ENCODE results near the gene PTPRG. TPM values are rescaled to one million over a fixed set of nuclear protein-coding genes. Genes with fewer than 3 reads are reported as not detected.

PTPRG gene
- total RNA-seq, 1 donor from 2014 or later: 124 TPM

DNA sequence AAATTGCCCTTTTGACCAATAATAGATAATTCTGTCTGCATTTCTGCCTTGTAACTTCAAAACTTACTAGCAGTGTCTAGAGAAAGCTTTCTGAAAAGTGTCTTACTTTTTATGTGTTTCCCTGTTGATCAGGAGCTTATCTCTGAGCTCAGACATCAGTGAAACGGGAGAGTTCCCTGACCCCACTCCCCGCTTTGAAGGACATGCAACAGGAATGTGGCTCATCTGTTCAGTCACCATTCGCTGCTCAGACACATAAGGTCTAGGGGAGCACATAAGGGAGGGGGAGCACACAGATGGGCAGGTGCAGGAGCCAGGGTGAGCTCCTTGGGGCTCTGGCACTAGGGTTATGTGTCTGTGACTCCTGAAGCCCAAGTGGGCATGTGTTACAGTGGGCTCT lies 607.0 kb downstream of the PTPRG start:
- no peak for DNase-seq (ENCODE audit: low spot score)

DNA sequence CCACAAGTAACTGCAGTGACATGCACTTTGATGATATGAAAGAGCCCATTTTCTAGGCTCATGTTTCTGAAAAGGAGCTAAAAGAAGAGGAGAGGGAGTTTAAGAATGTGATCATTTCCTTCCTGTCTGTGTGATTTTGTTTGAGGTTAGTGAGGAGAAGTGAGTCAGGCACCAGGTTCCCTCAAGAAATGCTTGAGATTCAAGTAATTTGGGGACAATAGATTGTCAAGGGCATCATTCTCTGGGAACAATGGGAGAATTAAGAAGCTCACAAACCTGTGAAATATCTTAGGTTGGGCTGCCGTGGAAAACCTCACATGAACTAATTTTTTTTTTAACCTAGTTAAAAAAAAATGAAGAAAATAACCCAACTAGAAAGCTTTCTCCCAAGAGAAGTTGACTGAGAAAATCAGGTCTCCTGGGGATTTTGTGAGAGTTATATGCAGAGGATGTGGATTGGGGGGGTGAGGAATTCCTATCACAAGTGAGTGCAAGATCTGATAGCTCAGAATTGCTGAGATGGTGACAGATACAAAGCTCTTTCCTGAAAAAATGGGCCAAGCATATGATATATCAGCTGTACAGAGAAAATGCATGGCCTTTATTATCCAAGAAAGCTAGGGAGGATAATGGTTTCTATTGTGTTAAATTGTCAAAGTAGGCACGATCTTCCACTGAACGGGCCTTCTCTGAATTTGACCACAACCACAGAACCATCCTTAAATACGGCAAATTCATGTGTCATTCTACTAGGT lies 608.7 kb downstream of the PTPRG start:
- DNase-seq (ENCODE audit: low spot score): no peak

DNA sequence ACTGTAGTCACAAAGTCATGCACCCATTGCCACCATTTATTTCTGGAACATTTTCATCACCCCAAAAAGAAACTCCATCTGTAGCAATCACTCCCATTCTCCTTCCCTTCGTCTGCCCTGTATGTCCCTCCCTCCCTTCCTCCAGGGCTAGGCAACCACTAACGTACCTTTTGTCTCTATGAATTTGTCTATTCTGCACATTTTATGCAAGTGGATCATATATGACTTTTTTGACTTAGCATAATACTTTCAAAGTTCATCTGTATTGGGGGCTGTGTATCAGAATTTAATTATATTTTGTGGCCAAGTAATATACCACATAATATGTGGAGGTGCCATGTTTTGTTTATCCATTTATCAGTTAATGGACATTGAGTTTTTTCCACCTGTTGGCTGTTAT lies 610.4 kb downstream of the PTPRG start:
- no peak for DNase-seq (ENCODE audit: low spot score)

DNA sequence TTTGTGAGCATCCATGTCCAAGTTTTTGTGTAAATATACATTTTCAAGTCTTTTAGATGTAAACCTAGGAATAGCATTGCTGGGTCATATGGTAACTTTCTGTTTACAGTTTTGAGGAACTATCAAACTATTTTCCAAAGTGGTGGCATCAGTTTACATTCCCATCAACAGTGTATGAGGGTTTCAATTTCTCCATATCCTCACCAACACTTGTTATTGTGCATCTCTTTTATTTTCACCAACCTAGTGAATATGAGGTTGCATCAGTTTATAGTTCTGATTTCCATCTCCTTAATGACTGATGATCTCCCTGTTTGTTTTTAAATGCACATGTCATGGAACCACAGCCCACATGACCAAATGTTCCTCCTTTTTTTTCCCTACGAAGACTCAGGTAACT lies 610.8 kb downstream of the PTPRG start:
- DNase-seq (ENCODE audit: low spot score): no peak

DNA sequence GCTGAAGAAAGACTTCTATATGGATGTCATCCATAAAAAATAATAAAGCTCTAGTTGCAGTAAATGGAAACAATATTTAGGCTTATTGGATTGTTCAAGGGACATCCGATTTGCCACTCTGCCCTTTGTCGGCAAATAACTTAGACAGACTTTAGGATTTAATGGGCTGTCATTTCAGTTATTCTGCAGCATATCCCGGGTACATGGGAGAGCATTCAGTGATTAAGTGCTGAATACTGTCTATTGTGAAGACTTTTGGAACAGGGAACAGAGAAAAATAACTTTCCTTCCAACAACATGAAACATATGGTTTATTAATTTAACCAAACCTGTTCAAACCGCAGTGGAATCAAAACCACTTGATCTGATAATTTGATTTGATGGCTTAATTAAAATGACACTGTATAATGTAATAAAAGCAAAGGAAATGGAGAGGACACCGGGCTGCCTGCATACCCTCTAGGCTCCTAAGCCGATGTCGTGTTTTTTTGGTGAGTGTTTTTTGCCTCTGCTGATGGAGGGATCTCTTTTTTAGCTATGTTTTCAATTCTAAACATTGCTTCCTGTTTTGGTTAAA lies 612.7 kb downstream of the PTPRG start:
- DNase-seq (ENCODE audit: low spot score): no peak

DNA sequence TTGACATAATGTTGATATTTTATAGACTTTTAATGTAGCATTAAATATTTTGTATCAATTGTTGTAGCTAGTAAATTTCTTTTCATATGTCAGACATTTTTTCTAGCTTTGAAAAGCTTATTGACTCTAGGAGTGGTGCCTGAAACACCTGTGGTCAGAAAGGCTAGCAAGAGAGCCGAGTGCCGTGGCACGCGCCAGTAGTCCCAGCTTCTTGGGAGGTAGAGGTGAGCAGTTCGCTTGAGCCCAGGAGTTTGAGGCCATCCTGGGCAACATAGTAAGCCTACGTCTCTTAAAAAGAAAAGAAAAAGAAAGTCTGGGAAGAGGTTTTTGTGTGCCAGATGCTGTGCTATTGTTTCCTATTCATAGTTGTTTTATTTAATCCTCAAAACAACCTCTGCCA lies 613.8 kb downstream of the PTPRG start:
- no peak for DNase-seq (ENCODE audit: low spot score)

DNA sequence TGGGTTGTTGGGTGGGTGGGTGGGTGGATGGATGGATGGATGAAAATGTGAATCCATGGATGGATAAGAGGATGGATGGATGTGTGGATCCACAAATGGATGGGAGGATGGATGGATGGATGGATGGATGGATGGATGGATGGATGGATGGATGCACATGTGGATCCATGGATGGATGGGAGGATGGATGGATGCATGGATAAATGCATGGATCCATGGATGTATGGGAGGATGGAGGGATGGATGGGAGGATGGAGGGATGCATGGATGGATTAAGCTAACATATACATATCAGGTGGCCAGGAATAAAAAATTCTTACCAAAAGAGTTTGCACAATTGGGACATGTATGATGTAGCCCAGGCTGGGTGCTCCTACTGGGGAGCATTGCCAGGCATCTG lies 616.7 kb downstream of the PTPRG start:
- no peak for DNase-seq (ENCODE audit: low spot score)

DNA sequence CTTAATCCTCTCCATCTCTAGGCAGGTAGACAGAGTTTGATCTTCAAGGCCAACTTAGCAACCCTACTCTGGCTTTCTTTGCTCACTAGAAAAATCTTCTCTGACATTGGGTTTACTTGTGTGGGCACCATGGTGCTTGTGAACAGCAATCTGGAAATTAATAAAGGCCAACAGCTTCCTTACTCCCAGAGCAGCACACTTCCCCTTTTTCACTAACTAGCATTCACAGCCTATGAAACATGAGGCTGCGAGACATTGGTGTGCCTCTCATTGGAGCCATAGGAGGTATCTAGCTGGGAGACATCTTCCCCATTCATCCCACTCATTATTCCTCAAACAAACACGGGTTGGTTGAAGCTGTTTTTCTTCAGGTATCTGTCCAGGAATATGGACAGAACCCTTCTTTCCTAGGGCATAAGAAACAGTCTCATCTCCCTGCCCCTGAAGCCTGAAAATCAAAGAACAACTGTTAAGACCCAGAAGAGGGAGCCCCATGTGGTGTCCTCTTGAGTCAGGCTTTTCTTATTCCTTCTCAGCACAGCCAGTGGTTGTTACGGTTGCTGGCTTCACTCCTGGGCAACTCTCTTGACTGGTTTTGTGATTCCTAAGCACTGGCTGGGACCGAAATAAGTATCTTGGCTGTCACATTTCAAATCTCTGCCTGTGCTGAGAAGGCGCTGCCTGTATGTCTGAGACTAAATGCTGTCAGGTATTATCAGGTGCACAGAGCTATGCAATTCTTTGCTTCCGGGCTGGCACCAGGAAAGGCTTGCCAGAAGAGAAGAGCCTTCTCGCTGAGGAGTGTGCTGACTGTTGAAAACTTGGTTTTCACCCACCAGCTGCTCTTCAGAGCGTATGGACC lies 617.6 kb downstream of the PTPRG start:
- DNase-seq (ENCODE audit: low spot score): no peak

DNA sequence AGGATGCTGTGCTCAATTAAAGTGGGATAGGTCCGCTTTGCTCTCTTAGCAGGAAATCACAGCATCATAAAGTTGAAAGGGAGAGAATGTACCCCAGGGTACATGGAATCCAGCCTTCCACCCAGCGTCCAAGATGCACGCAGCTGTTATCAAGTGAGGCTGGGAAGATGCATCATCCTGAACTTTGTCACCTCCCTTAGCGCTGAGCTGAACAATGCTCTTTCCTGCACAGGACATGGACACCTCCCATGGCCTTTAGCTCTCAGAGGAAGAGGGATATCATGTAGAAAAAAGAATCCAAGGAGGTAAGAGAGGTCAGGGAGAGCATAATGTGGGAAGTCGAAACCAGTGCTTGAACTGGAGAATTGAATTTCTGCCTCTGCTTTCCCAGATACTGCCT lies 619.1 kb downstream of the PTPRG start:
- DNase-seq (ENCODE audit: low spot score): no peak

DNA sequence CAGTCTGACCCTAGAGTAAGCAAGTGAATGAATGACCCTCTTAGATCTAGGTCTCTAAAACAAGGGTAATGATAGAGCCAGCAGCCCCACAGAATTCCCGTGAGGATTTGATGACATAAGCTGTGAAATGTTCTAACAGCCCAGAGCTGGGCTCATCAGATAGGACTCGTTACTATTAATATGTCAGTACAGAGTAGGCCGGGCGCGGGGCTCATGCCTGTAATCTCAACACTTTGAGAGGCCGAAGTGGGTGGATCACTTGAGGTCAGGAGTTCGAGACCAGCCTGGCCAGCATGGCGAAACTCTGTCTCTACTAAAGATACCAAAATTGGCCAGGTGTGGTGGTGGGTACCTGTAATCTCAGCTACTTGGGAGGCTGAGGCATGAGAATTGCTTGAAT lies 621.7 kb downstream of the PTPRG start:
- DNase-seq (ENCODE audit: low spot score): no peak

DNA sequence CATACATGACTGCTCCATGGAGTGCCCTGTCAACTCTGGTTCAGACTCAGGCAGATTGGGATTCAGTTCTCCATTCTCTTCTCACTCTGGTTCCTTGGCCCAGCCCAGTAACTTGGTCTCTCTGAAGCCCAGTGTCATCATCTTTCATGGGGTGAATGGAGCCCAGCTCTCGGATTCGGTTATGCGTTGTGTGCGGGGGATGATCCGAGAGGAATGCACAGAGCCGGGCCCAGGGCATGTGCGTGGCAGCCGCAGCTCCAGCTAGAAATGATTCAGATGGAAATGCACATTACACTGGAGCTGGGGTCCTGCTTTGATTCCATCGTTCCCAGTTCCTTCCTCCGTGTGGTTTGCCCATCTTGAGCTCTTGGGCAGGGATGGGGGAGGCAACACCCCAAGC lies 622.6 kb downstream of the PTPRG start:
- DNase-seq (ENCODE audit: low spot score): no peak

DNA sequence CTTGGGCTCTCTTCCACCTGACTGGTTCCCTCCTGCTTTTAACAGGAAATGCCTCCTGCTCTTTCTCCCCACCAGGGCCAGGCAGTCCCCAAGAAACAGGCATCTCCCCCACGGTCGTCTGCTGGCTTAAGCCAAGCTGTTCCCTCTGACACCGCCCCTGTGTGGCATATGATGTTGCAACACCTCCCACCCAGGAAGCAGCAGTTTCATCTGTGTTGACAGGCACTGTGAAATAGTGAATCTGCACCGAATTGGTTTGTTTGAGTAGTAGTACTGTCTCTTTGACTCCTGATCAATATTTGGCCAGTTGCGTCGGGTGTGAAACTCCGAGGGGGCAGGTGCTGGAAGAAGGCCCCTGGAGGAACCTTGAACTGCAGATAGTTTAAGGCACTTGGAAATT lies 623.2 kb downstream of the PTPRG start:
- DNase-seq (ENCODE audit: low spot score): no peak

DNA sequence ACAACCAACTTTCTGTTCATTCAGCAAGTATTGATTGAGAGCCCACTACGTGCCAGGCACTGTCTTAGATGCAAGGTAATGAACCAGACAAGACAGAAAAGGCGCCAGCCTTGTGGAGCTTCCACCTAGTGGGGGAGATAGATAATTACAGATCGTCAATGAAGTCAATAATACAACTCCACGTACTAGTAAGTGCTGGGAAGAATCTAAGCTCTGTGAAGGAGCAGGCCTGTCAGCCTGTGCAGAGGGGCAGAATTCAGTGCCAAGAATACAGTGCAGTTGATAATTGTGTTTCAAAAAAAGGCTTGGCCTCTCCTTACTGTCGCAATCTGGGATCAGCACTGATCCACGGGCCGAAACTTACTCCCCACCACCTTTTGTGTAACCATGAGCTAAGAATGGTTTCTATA lies 625.7 kb downstream of the PTPRG start:
- DNase-seq (ENCODE audit: low spot score): no peak

DNA sequence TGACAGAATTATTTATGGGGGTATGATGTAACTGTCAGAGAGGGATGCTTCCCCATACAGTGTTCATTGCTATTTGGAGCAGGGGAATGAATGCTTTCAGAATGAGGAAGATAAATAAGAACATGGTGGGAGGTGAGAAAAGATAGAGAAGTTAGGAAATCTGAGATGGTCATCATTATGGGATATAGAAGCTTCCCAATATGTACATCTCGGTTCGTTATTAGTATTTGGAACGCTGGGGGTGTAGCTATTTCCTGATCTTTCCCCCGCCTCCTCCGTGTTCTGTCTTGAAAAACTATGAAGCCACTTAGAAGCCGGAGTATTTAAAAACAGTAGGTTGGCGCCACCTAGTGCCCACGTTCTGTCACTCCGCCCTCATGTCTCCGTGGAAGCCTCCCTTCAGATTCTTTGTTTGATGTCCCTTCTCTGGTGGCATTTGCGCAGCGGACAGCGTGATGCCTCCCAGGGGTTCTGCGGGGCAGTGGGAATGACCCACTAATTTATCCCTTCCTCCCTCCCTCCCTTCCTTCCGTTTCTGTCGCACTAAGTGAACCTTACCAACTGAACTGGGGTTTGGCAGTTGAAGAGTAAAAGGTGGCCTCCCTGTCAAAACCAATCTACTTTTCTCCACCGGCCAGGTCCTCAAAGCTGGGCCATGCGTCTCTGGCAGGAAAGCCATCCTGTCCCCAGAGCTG lies 627.5 kb downstream of the PTPRG start:
- no peak for DNase-seq (ENCODE audit: low spot score)

DNA sequence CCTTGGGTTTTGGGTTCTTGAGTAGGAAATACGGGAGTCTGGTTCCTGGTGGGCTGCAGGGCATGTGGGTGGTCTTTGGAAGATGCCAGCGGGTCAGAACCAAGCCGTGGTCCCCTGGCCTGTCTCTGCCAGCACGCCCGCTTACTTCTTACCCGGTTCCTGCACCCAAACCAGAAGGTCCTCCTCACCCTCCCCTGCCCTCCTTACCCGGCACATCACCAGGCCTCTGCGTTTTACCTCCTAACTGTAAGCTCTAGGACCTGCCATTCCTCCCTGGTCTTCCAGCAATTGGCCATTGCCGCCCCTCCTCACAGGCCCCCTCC lies 628.0 kb downstream of the PTPRG start:
- DNase-seq (ENCODE audit: low spot score): no peak

DNA sequence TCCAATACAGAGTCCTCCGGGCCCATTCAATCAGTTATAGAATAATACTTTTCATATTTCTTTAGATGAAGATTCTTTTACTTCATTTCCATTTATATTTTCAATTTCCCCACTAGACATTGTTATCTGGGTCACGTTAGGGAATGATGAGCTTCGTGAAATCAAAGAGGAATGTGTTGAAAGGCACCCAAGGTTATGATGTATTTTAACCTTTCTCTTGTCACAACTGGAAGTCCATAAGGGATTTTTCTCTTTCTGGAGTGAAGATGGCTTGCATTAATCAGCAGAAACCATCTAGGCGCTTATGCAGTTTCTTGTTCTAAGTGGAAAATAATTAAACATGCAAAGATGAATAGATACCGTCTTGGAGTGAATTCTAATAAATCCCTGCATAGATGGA lies 631.5 kb downstream of the PTPRG start:
- no peak for DNase-seq (ENCODE audit: low spot score)

DNA sequence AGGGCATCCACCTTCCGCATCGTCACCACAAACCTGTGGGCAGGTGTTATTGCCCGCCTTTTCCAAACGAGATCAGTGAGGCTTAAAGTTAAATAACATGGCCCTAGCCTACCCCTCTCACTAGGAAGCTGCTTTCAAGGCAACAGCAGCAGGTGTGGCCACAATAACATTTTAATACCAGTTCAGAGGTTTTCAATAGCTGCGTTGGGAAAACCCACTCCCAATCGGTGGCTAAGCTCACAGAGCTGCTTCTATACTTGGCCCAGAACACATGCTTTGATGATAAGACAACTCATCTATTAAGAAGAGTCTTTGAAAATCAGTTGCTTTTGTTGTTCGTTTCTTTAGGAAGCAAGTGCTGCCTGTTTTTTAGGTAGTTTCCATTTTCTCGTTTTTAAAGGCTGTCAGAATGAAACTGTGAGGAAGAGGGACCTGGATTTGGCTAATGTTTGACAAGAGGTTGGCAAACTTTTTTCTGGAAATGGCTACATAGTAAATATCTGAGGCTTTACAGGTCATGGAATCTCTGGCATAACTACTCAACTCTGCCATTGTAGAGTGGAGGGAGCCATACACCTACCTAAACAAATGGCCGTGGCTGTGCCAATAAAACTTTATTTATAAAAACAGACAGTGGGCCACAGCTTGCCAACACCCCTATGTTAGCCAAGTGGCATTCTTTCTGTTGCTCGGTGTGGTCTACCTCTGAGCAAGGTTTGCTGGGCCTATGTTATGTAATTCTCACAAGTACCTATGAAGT lies 632.4 kb downstream of the PTPRG start:
- DNase-seq (ENCODE audit: low spot score): no peak

DNA sequence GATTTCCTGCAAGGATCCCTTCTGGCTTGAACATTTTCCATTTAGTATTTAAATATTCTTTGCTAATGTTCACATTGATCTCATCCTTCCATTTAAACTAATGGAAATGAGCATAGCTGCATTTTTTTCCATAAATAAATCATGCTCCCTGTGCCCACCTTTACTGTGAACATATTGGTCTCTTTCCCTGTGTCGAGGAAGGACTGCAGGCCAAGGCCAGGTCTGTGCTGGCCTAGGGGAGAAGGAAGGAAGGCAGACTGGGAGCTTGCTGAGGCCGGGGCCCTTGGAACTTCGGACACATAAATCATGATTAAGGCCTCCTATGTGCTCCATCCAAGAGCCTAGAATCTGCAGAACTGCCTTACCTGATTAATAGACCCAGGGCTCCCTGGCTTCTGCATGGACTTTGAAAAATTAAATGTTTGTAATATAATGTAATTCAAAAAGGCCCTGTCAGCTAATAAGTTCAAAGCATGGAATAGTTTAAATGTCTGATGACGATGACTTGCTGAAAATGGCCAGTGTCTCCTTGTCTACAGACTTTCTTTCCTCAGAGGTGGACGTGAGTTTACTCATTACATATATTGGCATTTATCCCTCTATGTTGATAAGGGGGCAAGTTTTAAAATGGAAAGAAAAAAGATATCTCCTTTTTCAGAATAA lies 636.1 kb downstream of the PTPRG start:
- DNase-seq (ENCODE audit: low spot score): no peak

DNA sequence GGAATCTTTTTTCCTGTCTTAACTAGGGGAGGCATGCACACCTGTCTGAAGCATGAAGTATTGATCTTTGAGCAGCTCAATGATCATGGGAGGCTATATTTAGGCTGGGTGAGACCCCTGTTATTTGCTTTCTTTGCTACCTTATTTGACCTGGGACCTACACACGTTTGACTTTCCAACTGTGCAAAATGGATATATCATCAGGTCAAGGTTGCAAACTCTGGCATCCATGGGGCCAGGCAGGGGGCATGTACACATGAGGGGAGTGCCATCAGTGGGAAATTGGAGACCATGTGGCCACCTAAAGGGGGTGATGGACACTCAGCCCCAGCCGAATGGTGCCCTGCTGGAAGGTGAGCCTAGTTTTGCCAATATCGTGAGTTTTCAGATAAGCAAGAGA lies 637.8 kb downstream of the PTPRG start:
- DNase-seq (ENCODE audit: low spot score): no peak

DNA sequence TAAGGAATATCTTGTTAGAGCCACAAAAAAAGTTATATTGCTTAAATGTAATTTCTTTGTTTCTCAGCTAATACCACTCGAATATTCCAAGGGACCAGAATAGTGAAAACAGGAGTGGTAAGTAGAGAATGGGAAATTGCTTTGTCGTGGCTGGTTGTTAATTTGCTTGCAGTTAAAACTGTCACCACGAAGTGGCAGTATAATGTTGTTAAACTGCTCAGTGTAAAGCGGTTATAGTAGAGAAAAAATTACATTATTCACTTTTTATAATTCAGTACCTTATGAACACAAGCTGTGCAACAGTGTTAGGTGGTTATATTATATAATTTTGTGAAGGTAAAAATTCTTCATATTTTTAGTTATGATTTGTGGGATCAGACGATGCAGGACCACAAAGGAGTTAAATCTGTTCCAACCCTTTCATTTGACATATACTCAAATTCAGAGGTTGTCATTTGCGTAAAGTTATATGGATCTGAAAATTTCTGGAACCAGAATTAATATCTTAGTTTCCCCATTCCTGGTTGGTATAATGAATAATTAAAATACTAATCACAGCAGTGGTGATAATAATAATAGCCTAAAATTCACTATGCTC lies 640.2 kb downstream of the PTPRG start:
- no peak for DNase-seq (ENCODE audit: low spot score)
